Mesenchymal stem cell (in vitro differentiated cells and primary cell): ENCODE data around the gene PFKFB3.

Experiments
- DNase-seq: peaks from one replicate; pipeline ENCODE4 v3.0.0-alpha.2; 2013
- H2AFZ ChIP-seq: one replicate; pipeline ENCODE4 v1.6.1; 2013; ENCODE audit warnings: low read depth, mild to moderate bottlenecking, control low read depth, inconsistent platforms, low read length, moderate library complexity
- H2AK5ac ChIP-seq: 2 replicates; pipeline ENCODE4 v1.6.1; 2013; ENCODE audit warnings: low read length, moderate library complexity, mild to moderate bottlenecking, inconsistent platforms; ENCODE audit not compliant: severe bottlenecking
- H2BK120ac ChIP-seq: one replicate; pipeline ENCODE4 v1.6.1; 2013; ENCODE audit warnings: low read depth, mild to moderate bottlenecking, inconsistent platforms, low read length, moderate library complexity
- H2BK12ac ChIP-seq, 2 experiments: one replicate each; pipeline ENCODE4 v1.6.1; 2013; ENCODE audit warnings: inconsistent platforms in 2 of 2, low read length in 2 of 2, mild to moderate bottlenecking in 2 of 2, moderate library complexity in 2 of 2, control low read depth in 1 of 2
- H2BK15ac ChIP-seq: one replicate; pipeline ENCODE4 v1.6.1; 2013; ENCODE audit warnings: mild to moderate bottlenecking, low read depth, inconsistent platforms; ENCODE audit not compliant: poor library complexity, severe bottlenecking
- H2BK5ac ChIP-seq: 2 replicates; pipeline ENCODE4 v1.6.1; 2013; ENCODE audit warnings: low read depth, mild to moderate bottlenecking, low read length, control low read depth, inconsistent platforms; ENCODE audit not compliant: poor library complexity, severe bottlenecking
- H3K14ac ChIP-seq, 2 experiments: one replicate each; pipeline ENCODE4 v1.6.1; 2013; ENCODE audit warnings: inconsistent platforms in 2 of 2, low read length in 2 of 2, control low read depth in 1 of 2, mild to moderate bottlenecking in 1 of 2, moderate library complexity in 1 of 2
- H3K18ac ChIP-seq, 2 experiments: one replicate each; pipeline ENCODE4 v1.6.1; 2013; ENCODE audit warnings: inconsistent platforms in 2 of 2, low read length in 2 of 2, control low read depth in 1 of 2, low read depth in 1 of 2, mild to moderate bottlenecking in 1 of 2
- H3K23ac ChIP-seq, 2 experiments: one replicate each; pipeline ENCODE4 v1.6.1; 2013; ENCODE audit warnings: inconsistent platforms in 2 of 2, low read length in 2 of 2, mild to moderate bottlenecking in 2 of 2, moderate library complexity in 2 of 2, control low read depth in 1 of 2
- H3K27ac ChIP-seq: 2 replicates; pipeline ENCODE4 v1.5.1; 2013; ENCODE audit warnings: mild to moderate bottlenecking, moderate library complexity, low read length, control low read depth, inconsistent platforms; ENCODE audit not compliant: poor library complexity, severe bottlenecking
- H3K27me3 ChIP-seq, 2 experiments: 2 replicates each; pipeline versions ENCODE4 v1.6.1 to v1.7.0; 2013; ENCODE audit warnings: low read length in 2 of 2, mild to moderate bottlenecking in 2 of 2, moderate library complexity in 2 of 2, control low read depth in 1 of 2, inconsistent platforms in 1 of 2; ENCODE audit not compliant: control insufficient read depth in 1 of 2, insufficient read depth in 1 of 2
- H3K36me3 ChIP-seq, 2 experiments: 2 replicates each; pipeline versions ENCODE4 v1.6.1 to v1.7.0; 2013; ENCODE audit warnings: low read length in 2 of 2, control low read depth in 1 of 2, inconsistent platforms in 1 of 2, low read depth in 1 of 2, mild to moderate bottlenecking in 1 of 2; ENCODE audit not compliant: insufficient read depth in 2 of 2, control insufficient read depth in 1 of 2
- H3K4ac ChIP-seq, 2 experiments: one replicate each; pipeline ENCODE4 v1.6.1; 2013; ENCODE audit warnings: inconsistent platforms in 2 of 2, low read length in 2 of 2, mild to moderate bottlenecking in 2 of 2, moderate library complexity in 2 of 2, control low read depth in 1 of 2, low read depth in 1 of 2
- H3K4me1 ChIP-seq: 2 replicates; pipeline ENCODE4 v1.6.1; 2013; ENCODE audit warnings: low read depth, low read length, control low read depth; ENCODE audit not compliant: control insufficient read depth, insufficient read depth
- H3K4me2 ChIP-seq: 2 replicates; pipeline ENCODE4 v1.6.1; 2013; ENCODE audit warnings: low read length, mild to moderate bottlenecking, inconsistent platforms; ENCODE audit not compliant: poor library complexity, severe bottlenecking
- H3K4me3 ChIP-seq, 2 experiments: 2 replicates each; pipeline versions ENCODE4 v1.5.1 to v1.7.0; 2013; ENCODE audit warnings: low read length in 2 of 2, mild to moderate bottlenecking in 2 of 2, control low read depth in 1 of 2, low read depth in 1 of 2; ENCODE audit not compliant: insufficient read depth in 1 of 2
- H3K79me1 ChIP-seq: replicated peaks from 2 replicates; pipeline ENCODE4 v1.6.1; 2013; ENCODE audit warnings: mild to moderate bottlenecking, control low read depth, low read length, inconsistent platforms; ENCODE audit not compliant: poor library complexity, severe bottlenecking
- H3K9ac ChIP-seq: 2 replicates; pipeline ENCODE4 v1.7.0; 2013; ENCODE audit warnings: mild to moderate bottlenecking, low read length, moderate library complexity
- H3K9me3 ChIP-seq: 2 replicates; pipeline ENCODE4 v1.7.0; 2013; ENCODE audit warnings: mild to moderate bottlenecking, low read length; ENCODE audit not compliant: control insufficient read depth
- H4K8ac ChIP-seq: one replicate; pipeline ENCODE4 v1.6.1; 2013; ENCODE audit warnings: inconsistent platforms, mild to moderate bottlenecking, low read length, moderate library complexity
- H4K91ac ChIP-seq: one replicate; pipeline ENCODE4 v1.6.1; 2013; ENCODE audit warnings: mild to moderate bottlenecking, low read length, inconsistent platforms
- WGBS: methylation state at CpG from one replicate; pipeline ENCODE4 v1.1.7; 2013; ENCODE audit warnings: mixed read lengths; 5-methylcytosine and 5-hydroxymethylcytosine counted together

Gene PFKFB3

DNA sequence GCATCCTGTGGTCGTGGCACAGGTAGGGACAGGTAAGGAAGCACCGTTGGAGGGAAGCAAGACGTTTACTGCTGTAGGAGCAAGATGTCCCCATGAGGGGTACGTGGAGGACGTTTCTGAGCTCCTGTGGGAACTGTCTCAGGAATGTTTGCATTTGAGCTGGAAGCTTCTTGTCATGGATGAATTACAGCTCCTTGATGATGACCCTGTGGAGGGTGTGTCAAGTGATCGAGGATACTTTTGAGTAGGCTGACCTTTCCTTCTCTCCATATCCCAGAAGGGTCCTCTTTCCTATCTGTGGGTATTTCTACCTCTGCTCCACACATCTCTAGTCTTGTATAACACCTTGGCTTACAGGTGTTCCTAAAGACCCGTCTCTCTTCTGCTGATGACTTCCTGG, 94.8 kb downstream of the PFKFB3 start:
- H3K36me3 ChIP-seq = no peaks in the 10 kb centered on the region
- DNase-seq = peak; percentile 28
- H3K9me3 ChIP-seq = no peaks in the 10 kb centered on the region
- no peak overlapping the region for H3K4me2 ChIP-seq
- no peak overlapping the region for H3K9ac ChIP-seq
- H2BK12ac ChIP-seq = peak overlapping the region; percentile 58 to 59
- H3K79me1 ChIP-seq = no peaks in the 10 kb centered on the region
- H3K4me3 ChIP-seq = no peak overlapping the region
- H4K8ac ChIP-seq = no peak overlapping the region
- H2AK5ac ChIP-seq = peak overlapping the region; percentile 47
- H3K18ac ChIP-seq = peak overlapping the region; percentile 3 to 54
- no peak overlapping the region for H2BK15ac ChIP-seq
- H2AFZ ChIP-seq = no peak overlapping the region
- no peak overlapping the region for H3K14ac ChIP-seq
- H4K91ac ChIP-seq = peak overlapping the region; percentile 25
- no peak overlapping the region for H3K27ac ChIP-seq
- no peak overlapping the region for H3K23ac ChIP-seq
- H2BK120ac ChIP-seq = no peak overlapping the region
- no peak overlapping the region for H2BK5ac ChIP-seq
- peak overlapping the region; percentile 19 to 70 for H3K4ac ChIP-seq
- H3K27me3 ChIP-seq = no peaks in the 10 kb centered on the region
- WGBS = 34% methylated on average over 6 of the region's 7 CpGs
- peaks cover 19% of the 10 kb centered on the region for H3K4me1 ChIP-seq

DNA sequence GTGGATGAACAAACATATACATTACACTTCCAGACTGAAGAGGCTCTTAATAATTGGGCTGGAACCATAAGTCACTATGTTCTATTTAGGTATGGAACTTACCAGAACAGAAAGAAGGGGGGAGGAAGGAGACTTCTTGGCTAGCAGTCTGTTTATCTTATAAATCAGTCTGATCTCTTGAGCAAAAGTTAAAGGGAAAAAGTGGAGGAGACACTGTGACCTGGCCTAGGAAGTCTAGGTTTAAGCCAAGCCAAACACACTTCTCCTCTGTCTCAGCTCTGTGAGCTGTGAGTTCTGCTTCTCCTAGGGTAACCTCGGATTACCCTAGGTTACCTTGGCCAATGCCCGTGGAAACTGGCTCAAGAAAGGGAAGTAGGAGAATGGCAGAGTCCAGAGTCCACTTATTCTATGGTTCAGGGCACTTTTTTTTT, 95.2 kb downstream of the PFKFB3 start:
- Histone ChIP-seq H2BK120ac (no peak overlapping the region), H4K8ac (no peak overlapping the region), H2BK12ac (no peak overlapping the region), H3K18ac (no peak overlapping the region), H2AK5ac (peak overlapping the region; percentile 47), H3K36me3 (no peaks in the 10 kb centered on the region), H3K9ac (no peak overlapping the region), H2AFZ (no peak overlapping the region), H2BK15ac (no peak overlapping the region), H3K9me3 (no peaks in the 10 kb centered on the region), H3K27ac (no peak overlapping the region), H3K4me2 (no peak overlapping the region), H3K79me1 (no peaks in the 10 kb centered on the region), H2BK5ac (no peak overlapping the region), H3K4ac (no peak overlapping the region), H3K14ac (no peak overlapping the region), H3K4me3 (no peak overlapping the region), H3K27me3 (no peaks in the 10 kb centered on the region), H3K4me1 (peaks cover 19% of the 10 kb centered on the region), H4K91ac (no peak overlapping the region), H3K23ac (no peak overlapping the region)
- DNase-seq = peak; percentile 58
- 59% methylated on average over 2 of the region's 2 CpGs for WGBS

DNA sequence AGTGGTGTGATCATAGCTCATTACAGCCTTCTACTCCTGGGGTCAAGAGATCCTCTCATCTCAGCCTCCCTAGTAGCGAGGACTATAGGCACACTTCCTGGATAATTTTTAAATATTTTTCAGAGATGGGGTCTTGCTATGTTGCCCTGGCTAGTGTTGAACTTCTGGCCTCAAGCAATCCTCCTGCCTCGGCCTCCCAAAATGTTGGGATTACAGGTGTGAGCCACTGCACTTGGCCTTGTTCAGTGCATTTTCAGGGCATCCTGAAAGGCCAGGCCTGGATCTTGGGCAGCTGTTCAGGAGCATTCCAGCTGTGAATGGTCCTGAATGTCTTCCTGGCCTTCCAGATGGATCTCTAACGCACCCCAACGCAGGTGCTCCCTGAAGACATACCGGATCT, 95.7 kb downstream of the PFKFB3 start:
- H2AFZ ChIP-seq = no peak overlapping the region
- H3K27ac ChIP-seq = no peak overlapping the region
- peak overlapping the region; percentile 46 for H2AK5ac ChIP-seq
- no peak overlapping the region for H3K23ac ChIP-seq
- H4K91ac ChIP-seq = no peak overlapping the region
- H2BK5ac ChIP-seq = no peak overlapping the region
- peak overlapping the region in 1 of 2 experiments; percentile 98 for H2BK12ac ChIP-seq
- H3K27me3 ChIP-seq = no peaks in the 10 kb centered on the region
- no peaks in the 10 kb centered on the region for H3K9me3 ChIP-seq
- peak overlapping the region in 1 of 2 experiments; percentile 57 for H3K4ac ChIP-seq
- H3K79me1 ChIP-seq = no peaks in the 10 kb centered on the region
- H3K18ac ChIP-seq = peak overlapping the region; percentile 16 to 75
- no peak overlapping the region for H2BK15ac ChIP-seq
- H3K9ac ChIP-seq = no peak overlapping the region
- H4K8ac ChIP-seq = no peak overlapping the region
- no peak for DNase-seq
- no peaks in the 10 kb centered on the region for H3K36me3 ChIP-seq
- no peak overlapping the region for H3K4me3 ChIP-seq
- WGBS = 92% methylated on average over 3 of the region's 5 CpGs
- no peak overlapping the region for H3K4me2 ChIP-seq
- peak overlapping the region in 1 of 2 experiments; percentile 66 for H3K14ac ChIP-seq
- H2BK120ac ChIP-seq = peak overlapping the region; percentile 39
- H3K4me1 ChIP-seq = peaks cover 19% of the 10 kb centered on the region

DNA sequence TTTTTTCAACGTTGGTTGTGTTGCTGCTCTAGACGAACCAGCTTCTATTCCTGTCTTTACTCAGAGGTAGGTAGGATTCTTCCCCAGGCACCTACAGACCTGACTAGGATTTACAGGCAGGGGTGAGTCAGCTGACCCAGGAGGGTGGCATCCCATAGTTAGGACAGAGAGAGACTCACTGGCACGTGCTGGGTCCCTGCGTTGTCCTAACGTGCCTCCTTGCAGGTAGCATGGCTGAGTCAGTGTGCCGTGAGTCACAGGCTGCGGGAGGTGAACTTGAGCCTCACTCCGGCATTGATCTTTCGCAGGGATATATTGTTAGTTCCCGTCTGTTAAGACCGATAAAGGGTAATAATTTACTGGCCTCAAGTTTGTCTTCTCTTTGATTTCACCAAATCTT, 96.5 kb downstream of the PFKFB3 start:
- Histone ChIP-seq H3K9me3 (no peaks in the 10 kb centered on the region), H3K27me3 (no peaks in the 10 kb centered on the region), H3K4me1 (peaks cover 19% of the 10 kb centered on the region), H3K4ac (no peak overlapping the region), H2BK12ac (peak overlapping the region; percentile 6 to 61), H2AFZ (no peak overlapping the region), H2AK5ac (no peak overlapping the region), H3K36me3 (no peaks in the 10 kb centered on the region), H3K79me1 (no peaks in the 10 kb centered on the region), H4K91ac (no peak overlapping the region), H3K9ac (no peak overlapping the region), H3K23ac (no peak overlapping the region), H2BK15ac (no peak overlapping the region), H3K14ac (no peak overlapping the region), H3K27ac (peak overlapping the region; percentile 26), H3K4me2 (no peak overlapping the region), H2BK5ac (no peak overlapping the region), H3K4me3 (no peak overlapping the region), H2BK120ac (no peak overlapping the region), H3K18ac (peak overlapping the region; percentile 6 to 79), H4K8ac (no peak overlapping the region)
- DNase-seq = no peak
- 73% methylated on average over 11 of the region's 11 CpGs for WGBS
